Ureter (tissue), 1 donor: ENCODE measurements around the gene DVL1. TPM values are rescaled to one million over a fixed set of nuclear protein-coding genes. Genes with fewer than 3 reads are reported as not detected.

Experiments used
- DNase-seq: peaks from one replicate; pipeline ENCODE4 v3.0.0-alpha.2; 2020; ENCODE audit warnings: low spot score
- total RNA-seq: library from RNA; stranded (reverse); gene quantifications from one replicate; pipeline ENCODE4 v1.2.4, GENCODE V29; 2023
- donor health status: DM: yes; HTN: yes; CAD: no.

The DVL1 gene
- total RNA-seq, 1 donor from 2014 or later = 52.8 TPM

DNA sequence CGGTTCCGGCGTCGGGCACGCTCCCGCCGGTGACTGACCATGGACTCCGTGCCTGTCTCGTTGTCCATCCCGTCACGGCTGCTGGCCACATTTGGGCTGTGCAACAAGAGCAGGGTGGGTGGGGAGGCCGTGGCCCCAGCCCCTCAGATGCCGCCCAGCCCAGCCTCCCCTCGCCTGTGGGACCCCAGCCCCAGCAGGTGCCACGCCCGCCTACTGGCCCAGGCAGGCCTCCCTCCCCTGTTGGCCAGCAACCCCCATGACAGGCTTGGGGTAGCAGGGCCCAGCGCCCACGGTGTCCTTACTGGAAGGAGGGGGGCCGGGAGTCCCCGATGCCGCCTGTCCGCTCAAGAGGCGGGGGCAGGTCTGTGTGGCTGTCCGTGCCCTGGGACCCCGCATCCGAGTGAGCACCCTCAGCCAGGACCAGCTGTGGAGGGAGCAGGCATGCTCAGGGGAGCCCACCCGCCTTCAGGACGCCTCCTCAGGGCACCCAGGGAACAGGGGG lies 7.1 kb downstream of the DVL1 start:
- no peak for DNase-seq

DNA sequence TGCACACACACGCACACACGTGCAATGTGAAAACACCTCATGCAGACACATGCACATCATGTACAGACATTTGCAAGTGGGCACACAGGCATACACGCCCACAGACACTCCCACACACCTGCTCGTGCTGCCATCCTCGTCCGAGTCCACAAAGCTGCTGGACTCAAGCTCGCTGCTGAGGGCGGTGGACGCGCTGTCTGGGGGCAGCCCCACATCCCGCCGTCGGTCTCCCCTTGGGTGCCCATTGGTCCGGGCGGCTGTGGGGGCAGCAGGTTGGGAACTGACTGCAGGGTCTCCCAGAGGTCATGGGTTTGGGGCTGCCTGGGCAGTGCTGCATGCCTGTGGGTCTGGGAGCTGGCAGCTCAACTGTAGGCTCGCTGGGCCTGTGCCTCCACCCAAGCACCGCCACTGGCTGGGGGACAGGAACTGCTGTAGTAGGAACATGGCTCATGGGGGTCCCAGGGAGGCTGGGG lies 7.6 kb downstream of the DVL1 start:
- DNase-seq = no peak

DNA sequence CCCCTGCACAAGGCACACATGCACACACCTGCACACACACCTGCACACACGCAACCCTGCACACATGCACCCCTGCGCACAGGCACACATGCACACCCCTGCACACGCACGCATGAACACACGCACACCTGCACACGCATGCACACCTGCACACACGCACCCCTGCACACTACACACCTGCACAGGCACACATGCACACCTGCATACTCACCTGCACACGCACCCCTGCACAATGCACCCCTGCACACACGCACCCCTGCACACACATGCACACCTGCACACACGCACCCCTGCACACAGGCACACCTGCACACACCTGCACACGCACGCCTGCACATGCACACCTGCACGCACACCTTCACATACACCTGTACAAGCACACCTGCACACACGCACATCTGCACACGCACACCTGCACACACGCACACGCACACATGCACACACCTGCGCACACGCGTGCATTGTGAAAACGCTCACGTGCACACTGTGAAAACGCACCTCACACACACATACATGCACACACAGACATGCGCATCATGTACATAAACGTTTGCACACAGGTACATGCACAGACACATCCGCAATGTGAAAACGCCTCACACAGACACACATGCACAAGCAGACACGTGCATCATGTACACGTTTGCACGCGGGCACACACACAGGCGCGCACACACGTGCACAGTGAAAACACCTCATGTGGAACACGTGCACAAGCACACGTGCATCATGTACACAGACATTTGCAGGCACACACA lies 8.2 kb downstream of the DVL1 start:
- no peak for DNase-seq

DNA sequence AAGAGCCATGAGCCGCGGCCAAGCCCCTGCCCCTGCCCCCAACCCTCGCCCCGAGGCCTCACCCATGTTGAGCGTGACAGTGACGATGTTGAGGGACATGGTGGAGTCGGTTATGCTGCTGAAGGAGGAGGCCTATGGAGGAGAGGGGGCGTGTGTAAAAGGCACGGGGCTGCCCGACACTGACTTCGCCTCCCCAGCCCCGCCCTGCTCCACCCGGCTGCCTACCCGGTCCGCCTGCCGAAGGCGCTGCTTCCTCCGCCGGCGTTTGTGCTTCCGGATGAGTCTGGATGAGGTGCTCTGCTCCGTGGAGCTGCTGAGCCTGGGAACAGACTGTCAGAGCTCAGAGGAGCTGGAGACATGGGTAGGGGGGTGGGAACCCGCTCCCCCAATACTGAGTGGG lies 9.0 kb downstream of the DVL1 start:
- DNase-seq = no peak

- no peak for DNase-seq
Measured at GRCh38 chr1:1338278-1338677, 10.9 kb downstream of the DVL1 start.

DNA sequence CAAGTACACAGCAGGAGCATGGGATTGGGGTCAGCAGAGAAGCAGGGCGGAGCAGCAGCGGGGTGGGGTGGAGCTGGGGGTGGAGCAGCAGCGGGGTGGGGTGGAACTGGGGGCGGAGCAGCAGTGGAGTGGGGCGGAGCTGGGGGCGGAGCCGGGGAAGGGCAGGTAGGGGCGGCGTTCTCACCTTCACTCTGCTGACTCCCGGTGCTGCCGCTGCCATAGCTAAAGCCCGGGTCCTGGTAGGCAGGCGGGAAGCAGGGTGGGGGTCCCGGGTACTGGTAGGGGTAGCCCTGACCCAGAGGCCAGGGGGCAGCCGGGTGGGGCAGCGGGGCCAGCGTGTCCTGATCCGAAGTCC lies 11.4 kb downstream of the DVL1 start:
- DNase-seq = no peak

GRCh38 chr1:1336931-1337792 lies 12.1 kb downstream of the DVL1 start:
- DNase-seq = no peak

- no peak for DNase-seq
Measured at GRCh38 chr1:1336446-1336845, 12.8 kb downstream of the DVL1 start.

DNA sequence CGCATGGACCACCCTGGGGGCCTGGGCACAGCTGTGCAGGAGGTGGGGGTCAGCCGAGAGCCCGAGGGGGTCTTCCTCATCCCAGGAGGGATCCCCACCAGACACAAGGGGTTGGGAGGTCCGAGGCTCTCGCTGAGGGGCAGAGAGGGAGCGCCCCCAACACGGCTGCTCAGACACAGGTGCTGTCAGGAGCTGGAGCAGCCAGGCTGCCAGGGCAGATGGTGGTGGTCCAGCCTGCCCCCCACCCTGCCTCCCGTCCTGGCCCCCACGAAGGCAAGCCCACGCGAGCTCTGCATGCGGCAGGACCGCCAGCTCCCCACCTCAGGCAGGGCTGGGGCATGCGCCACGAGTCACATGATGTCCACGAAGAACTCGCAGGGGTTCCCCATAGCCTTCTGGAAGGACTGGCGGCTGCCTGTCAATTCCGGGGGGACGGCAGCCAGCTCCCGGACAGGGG lies 13.4 kb downstream of the DVL1 start:
- DNase-seq = no peak

DNA sequence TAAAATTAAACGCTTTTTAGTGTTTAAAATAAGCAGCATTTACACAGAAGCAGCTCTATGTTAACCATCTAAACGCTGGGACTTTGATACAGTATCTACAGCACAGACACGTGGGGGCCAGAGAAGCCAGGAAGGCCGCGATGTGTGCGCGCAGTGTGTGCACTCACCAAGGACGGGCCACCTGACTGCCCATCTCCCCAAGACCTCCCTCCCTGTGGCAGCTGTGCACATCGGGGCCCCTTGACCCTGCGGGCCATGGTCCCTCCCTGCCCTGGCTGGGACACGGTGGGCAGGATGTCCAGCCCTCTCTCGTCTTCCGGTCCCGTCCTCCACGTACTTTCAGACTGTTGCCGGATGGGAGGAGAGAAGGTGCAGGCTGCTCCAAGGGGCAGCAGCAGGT lies 13.9 kb downstream of the DVL1 start:
- DNase-seq = no peak

GRCh38 chr1:1334835-1335234 lies 14.4 kb downstream of the DVL1 start:
- no peak for DNase-seq

- no peak for DNase-seq
Measured at GRCh38 chr1:1333551-1334241, 15.5 kb downstream of the DVL1 start.

- DNase-seq = no peak
Measured at GRCh38 chr1:1332774-1333480, 16.3 kb downstream of the DVL1 start.

DNA sequence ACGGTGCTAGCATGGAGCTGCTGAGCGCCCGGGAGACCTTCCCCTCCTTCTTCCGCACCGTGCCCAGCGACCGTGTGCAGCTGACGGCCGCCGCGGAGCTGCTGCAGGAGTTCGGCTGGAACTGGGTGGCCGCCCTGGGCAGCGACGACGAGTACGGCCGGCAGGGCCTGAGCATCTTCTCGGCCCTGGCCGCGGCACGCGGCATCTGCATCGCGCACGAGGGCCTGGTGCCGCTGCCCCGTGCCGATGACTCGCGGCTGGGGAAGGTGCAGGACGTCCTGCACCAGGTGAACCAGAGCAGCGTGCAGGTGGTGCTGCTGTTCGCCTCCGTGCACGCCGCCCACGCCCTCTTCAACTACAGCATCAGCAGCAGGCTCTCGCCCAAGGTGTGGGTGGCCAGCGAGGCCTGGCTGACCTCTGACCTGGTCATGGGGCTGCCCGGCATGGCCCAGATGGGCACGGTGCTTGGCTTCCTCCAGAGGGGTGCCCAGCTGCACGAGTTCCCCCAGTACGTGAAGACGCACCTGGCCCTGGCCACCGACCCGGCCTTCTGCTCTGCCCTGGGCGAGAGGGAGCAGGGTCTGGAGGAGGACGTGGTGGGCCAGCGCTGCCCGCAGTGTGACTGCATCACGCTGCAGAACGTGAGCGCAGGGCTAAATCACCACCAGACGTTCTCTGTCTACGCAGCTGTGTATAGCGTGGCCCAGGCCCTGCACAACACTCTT lies 17.0 kb downstream of the DVL1 start:
- DNase-seq = no peak

GRCh38 chr1:1331068-1331965 lies 17.9 kb downstream of the DVL1 start, which contains the start of gene TAS1R3:
Gene TAS1R3 (plus strand): TSS chr1:1331280. CDS start chr1:1331346, 66 bp downstream.
- DNase-seq = no peak

- DNase-seq = no peak
Measured at GRCh38 chr1:1330366-1331067, 18.7 kb downstream of the DVL1 start.

DNA sequence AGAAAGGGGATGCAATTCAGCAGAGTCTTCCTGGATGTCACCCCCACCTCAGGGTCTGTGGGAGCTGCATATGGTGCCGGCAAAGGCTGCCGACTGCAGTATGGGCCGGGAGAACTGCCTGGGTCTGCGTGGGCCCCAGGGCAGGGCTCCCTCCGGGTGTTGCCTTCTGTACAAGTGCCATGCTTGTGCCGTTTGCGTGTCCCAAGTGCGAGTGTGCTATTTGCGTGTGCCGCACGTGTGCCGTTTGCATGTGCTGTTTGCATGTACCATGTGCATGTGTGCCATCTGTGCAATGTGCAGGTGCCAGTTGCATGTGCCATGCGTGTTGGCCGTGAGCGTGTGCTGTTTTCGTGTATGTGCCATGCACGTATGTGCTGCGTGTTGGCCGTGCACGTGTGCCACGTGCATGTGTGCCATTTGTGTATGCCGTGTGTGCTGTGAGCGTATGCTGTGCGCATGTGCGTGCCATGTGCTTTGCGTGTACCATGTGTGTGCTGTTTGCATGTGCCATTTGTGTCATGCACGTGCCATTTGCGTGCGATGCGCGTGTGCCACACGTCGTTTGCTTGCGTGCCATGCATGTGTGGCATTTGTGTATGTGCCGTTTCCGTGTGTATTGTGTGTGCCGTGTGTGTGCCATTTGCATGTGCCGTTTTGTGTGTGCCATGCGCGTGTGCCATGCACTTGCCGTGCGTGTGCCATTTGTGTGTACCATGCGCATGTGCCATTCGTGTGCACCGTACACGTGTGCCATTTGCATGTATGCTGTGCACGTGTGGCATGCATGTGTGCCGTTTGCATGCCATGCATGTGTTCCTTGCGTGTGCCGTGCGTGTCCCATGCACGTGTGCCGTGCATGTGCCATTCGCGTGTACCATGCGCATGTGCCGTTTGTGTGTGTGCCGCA lies 19.7 kb downstream of the DVL1 start:
- no peak for DNase-seq

DNA sequence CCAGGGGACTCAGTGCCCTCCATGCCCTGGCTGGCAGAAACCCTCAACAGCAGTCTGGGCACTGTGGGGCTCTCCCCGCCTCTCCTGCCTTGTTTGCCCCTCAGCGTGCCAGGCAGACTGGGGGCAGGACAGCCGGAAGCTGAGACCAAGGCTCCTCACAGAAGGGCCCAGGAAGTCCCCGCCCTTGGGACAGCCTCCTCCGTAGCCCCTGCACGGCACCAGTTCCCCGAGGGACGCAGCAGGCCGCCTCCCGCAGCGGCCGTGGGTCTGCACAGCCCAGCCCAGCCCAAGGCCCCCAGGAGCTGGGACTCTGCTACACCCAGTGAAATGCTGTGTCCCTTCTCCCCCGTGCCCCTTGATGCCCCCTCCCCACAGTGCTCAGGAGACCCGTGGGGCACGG lies 21.0 kb downstream of the DVL1 start:
- DNase-seq = no peak
